GM19467 (cell line): Measurements from ENCODE around the gene UGT1A3.
"Not testable (repeated sequence)": the region's sequence is repeated elsewhere in the genome, so short reads cannot be mapped to it uniquely, and the experiment has no call there.

Experiments
- ATAC-seq: cut with Tn5 transposase; IDR thresholded peaks from one replicate; pipeline ENCODE4 v1.9.1; 2021; ENCODE audit warnings: mild to moderate bottlenecking, moderate library complexity; ENCODE audit not compliant: unreplicated experiment

The UGT1A3 gene

DNA sequence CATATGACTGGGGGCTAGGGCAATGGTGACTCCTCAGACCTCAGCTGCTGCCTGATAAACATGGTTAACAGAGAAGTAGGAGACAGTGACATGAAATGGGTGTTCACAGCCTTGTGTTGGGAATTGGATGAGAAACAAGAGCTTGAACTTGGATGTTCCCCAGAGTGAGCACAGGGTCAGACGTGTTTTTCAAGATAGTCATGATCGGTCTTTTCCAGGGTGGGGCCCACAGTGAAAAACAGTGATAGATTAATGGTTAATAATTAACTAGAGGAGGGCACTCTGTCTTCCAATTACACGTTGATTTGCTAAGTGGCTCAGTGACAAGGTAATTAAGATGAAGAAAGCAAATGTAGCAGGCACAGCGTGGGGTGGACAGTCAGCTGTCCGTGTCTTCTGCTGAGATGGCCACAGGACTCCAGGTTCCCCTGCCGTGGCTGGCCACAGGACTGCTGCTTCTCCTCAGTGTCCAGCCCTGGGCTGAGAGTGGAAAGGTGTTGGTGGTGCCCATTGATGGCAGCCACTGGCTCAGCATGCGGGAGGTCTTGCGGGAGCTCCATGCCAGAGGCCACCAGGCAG is at the start of gene UGT1A3:
UGT1A3 (plus strand) TSS at position 320 of the 579 bp plus-strand sequence; CDS start at position 405, 85 bp downstream.
- ATAC-seq = no peak

DNA sequence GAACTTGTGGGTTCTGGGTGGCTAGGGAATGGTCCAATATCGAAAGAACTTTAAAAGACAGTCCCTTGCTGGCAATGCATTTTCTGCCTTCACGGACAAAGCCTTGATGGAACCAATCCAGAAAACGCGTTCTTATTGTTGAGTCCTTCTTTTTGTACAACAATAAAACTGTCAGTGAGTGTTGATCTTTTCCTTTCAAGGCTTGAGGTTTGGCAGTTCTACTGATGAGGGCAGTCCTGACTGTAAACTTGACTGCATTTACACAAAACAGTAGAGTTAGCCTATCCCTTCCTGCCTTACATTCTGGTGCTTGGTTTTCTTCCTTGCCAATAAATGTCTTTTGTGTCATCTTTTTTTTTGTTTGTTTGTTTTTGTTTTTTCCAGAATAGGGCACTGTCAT is 49.6 kb upstream of the UGT1A3 start:
- no peak for ATAC-seq

DNA sequence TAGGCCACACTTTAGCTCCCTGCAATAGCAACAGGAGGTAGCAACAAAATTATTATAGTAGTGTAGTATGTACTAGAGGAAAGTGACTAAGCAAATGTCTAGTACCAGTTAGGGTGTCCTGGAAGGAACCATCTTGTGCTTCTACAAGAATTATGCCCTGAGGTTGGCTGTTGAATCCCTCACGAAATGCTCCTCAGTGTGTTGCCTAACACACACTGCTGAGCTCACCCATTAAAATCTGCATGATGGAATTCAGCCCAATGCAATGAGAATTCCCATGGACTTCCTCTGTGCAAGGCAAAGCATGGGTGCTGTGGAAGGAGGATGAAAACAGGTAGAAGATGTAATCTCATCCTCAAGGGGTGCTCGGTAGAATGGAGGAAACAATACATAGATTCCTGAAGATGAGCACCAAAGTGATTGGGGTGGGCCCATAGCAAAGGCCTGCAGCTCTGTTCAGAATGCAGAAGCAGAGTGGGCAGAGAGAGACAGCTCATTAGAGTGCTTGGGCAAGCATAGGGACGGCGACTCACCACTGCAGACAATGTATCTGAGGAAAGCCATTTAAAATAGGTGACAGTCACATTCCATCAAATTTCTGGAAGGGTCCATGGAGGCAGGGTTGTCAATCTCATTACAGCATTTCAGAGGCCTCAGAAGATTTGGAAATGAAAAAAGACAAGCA is 48.3 kb upstream of the UGT1A3 start:
- ATAC-seq = no peak

DNA sequence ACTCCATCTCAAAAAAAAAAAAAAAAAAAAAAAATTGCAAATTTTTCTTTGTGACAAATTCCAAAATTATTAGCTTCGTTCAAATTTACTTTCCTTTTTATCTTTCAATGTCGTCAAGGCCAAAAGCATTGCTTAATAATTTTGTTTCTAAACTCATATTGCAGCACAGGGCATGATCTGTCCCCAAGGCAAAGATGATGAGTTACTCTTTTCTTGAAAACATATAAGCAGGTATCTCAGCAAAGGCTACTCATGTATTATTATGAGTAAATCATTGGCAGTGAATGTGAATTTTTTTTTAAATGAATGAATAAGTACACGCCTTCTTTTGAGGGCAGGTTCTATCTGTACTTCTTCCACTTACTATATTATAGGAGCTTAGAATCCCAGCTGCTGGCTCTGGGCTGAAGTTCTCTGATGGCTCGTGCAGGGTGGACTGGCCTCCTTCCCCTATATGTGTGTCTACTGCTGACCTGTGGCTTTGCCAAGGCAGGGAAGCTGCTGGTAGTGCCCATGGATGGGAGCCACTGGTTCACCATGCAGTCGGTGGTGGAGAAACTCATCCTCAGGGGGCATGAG is 47.2 kb upstream of the UGT1A3 start, which contains the start of gene UGT1A7:
UGT1A7 (plus strand) TSS at position 381 of the 579 bp plus-strand sequence; CDS start at position 418, 37 bp downstream.
- ATAC-seq = no peak

DNA sequence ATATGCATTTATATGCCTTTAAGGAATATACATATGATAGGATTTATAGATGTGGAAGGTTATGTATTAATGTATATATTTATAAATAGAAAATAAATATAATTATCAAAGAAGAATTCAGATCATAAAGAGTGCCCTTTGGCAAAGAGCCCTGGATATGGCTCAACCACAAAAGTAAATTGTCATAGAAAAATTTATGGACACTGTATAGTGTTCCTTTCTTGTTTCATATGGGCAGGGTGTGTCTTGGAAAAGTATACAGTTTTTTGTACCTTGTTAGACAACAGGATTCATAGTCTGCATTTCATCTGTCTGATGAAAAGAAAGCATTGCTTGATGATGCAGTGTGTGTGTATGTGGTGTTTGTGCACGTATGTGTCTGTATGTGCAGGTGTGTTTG is 44.2 kb upstream of the UGT1A3 start:
- ATAC-seq = no peak

DNA sequence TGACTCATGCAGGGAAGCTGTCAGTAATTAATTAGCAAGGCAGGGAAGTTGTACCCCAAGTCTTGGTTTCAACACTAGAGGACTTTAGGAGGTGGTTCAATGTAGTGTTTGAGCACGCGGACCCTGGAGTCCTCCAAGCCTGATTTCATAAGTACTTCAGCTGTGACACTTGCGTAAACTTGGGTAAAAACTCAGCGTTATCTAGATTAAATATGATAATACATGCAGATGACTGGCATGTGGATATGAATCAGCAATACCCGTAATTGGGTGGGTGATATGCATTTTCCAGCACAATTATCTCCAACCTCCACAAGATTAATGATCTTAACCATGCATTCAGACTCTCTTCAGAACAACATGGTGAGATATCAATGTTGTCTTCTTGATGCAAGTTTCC is 41.9 kb upstream of the UGT1A3 start:
- no peak for ATAC-seq

DNA sequence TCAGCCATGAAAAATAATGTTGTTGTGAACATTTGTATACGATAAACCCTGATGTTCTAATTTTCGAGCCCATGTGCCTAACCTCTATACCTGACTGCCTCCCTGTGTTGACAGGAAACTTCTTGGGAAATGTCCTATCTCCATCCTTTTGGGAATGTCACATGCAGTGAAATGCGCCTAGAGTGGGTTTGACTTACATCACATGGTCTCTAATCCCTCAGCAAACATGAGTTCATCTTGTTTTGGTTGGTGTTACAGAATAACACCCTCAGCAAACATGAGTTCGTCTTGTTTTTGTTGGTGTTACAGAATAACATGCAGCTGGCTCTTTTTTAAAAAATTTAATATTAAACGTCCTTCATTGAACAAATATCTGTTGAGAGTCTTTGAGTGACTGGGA is 40.5 kb upstream of the UGT1A3 start:
- ATAC-seq = no peak

DNA sequence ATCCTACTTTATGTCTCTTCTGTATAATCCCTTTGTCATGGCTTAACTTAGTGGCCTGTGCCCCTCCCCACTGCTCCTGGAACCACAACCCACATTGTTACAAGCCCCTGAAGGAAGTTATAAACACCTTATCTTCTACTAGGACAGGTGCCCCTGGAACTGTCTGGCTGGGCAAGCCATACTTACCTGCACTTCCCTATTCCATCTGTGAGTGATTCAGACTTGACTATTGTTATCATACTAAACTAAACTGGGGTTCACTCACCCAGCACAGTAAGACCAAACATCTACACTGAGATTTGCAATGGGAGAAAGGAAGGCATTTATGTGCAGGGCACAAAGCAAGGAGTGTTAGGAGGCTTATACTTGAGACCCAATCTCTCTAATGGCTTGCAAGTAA is 39.8 kb upstream of the UGT1A3 start:
- no peak for ATAC-seq

DNA sequence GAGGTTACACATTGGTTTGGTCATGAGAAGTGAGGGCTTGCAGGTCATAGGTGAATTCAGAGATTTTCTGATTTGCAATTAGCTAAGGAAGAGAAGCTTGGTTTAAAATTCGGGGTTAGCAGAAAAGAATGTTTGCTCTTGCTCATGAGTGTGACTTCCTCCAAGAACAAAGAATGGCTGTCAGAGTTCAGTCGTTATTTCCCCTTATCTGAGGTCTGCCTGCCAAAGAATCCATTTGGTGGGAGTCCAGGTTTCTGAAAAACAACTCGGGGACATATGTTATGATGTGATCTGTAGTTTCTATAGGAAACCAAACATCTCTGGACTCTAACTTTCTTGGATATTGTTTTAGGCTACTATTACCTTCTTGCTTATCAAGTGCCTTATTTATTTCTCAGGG is 39.3 kb upstream of the UGT1A3 start:
- ATAC-seq = no peak

DNA sequence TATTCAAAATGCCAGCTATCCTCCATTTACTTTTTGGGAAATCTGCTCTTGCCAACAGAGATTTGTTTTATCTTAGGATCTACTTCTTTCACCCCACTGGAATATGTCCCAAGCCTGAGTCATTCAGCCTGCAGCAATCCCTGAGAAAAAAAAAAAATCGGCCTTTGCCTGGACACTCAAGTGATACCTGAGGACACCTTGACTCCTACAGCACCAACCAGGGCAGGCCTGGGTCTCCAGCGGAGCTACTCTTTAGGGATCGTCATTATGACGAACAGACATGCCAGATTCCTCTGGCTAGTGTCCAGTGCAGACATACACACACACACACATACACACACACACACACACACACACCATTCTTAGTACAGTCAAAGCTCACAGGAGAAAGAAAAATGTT is 38.4 kb upstream of the UGT1A3 start:
- no peak for ATAC-seq

DNA sequence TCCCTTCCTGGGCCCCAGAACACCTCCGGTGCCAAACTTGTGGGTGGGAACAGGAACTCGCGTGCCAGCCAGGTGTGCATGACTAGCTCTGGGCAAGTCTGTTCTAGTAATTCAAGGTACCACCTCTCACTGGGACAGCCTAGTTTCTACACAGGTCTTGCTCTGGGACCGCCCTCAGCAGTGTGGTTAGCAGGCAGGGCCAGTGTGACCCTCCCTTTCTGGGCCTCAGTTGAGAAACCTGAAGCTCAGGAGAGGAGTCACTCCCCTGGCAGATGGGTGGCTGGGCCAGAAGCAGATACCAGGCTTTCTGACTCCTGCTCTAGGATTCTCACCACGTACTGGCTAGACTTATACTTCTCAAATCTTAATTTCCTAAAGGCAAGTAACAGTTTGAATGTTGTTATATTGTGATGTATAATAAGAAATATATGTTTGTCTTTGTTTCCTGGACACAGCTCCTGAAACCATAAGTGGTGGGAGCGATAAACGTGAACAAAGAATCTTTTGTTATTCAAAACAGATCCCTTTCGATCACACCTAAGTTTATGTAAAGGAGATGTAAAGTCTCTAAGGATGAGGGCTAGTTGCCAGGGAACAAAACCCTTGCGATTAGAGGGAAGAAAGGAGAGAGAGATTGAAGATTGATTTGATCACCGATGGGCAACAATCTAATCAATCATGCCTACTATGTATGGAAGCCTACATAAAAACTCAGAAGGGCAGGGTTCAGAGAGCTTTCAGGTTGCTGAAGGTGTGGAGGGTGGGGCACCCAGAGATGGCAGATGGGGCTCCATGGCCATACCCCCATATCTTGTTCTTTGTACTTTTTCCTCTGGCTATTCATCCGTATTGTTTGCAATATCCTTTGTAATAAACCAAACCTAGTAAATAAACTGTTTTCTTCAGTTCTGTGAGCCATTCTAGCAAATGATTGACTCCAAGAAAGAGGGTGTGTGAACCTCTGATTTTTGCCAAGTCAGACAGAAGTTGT is 37.1 kb upstream of the UGT1A3 start:
- ATAC-seq = no peak

DNA sequence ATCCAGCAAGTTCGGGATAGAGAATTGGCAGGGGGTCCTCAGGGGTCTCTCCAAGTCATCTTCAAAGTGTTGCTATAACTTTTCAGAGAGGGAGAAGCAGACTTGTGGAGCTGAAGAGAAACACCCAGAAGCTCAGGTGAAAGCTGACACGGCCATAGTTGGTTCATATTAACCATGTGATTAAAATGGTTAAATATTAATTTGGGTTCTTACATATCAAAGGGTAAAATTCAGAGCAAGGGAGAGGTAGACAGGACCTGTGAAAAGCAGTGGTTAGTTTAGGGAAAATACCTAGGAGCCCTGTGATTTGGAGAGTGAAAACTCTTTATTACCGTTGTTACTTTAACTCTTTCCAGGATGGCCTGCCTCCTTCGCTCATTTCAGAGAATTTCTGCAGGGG is 36.2 kb upstream of the UGT1A3 start, which contains the start of gene UGT1A6:
UGT1A6 (plus strand) TSS at position 243 of the 400 bp plus-strand sequence; CDS start at position 358, 115 bp downstream.
- ATAC-seq = no peak

DNA sequence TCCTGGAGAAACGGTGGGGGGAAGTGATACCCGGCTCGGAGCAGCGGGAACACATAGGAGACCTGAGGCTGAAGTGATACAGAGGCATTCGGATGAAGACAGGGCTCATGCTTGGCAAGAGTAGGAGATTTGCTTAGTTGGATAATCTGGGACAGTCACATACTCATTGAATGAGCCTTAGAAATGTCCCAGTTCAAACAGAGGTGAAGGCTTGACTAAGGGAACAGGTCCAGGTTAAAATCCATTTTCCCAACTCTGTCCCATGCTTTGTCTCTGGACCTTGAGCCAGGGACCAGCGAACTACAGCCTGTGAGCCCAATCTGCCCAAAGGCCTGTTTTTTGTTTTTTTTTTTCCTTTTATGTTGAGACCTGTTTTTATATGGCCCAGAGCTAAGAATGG is 34.9 kb upstream of the UGT1A3 start:
- no peak for ATAC-seq

DNA sequence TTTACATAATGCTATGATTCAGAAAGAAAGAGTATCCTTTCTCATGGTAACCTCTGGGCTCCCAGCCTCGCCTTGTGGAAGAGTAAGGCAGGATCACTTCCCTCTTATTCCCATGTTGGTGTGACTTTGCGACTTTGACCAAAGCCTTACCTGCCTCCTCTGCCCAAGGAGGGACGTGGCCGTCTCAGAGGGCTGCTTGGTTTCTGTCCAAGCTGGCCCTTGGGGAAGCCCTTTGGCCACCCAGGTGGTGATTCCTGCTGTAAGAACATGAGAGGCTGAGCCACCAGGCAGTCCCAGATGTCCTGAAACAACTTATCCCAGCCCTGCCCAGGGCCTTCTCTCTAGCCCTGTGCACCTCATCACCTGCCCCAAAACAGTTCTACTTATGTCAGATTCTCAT is 30.1 kb upstream of the UGT1A3 start:
- ATAC-seq = no peak

DNA sequence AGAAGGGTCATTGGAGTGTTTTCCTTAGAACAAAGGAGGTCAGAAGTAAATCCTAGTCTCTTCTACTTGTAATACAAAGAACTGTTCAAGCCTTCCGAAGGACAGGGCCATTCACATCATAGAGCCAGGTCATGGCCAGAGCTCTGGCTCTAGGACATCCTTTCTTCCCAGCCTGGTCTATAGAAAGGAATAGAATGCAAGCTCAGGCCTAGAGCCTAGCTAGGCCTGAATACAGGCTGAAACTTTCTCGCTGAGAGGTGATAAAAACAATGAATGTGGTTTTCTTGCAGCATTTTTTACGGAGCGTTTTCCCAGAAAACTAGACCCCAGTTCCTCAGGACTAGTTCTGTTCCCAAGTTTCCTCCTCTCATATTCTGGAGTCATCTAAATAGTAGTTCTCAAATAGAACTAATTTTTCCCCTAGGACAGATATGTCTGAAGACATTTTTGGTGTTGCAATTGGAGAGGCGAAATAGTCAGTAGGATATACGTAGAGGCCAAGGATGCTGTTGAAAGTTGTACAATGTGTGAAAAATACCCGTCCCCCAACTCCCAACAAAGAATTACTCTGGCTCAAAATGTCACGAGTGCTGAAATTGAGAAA is 29.3 kb upstream of the UGT1A3 start:
- no peak for ATAC-seq

DNA sequence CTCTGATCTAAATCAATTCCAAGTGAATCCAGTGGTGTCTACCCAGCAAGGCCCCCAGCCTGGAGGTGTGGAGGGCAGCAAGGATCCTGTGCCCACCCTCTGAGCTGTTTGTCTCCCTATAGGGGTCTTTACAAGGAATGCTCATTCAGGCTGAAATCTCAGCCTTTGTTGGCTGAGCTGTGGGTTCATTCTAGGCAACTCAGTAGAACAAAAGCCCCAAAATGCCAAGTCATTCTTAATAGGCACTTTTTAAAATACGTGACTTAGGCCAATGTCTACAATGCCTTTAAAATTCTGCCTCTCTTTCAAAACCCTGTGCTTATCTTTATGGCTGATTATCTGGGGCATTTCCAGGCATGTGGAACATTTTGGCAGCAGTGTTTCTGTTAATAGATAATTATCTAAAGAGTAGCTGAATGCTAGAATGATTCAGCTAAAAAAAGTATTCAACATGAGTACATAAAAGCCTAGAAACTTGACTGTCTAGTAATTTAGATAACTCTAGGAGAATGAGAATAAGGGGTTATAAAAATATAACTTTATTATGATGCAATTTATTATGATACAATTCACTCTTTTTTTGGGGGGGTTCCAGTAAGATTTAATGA is 28.7 kb upstream of the UGT1A3 start:
- ATAC-seq = no peak

DNA sequence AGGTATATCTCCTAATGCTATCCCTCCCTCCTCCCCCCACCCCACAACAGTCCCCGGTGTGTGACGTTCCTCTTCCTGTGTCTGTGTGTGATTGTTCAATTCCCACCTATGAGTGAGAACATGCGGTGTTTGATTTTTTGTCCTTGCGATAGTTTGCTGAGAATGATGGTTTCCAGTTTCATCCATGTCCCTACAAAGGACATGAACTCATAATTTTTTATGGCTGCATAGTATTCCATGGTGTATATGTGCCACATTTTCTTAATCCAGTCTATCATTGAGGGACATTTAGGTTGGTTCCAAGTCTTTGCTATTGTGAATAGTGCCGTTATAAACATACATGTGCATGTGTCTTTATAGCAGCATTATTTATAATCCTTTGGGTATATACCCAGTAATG is 28.0 kb upstream of the UGT1A3 start:
- ATAC-seq = not testable (repeated sequence)

DNA sequence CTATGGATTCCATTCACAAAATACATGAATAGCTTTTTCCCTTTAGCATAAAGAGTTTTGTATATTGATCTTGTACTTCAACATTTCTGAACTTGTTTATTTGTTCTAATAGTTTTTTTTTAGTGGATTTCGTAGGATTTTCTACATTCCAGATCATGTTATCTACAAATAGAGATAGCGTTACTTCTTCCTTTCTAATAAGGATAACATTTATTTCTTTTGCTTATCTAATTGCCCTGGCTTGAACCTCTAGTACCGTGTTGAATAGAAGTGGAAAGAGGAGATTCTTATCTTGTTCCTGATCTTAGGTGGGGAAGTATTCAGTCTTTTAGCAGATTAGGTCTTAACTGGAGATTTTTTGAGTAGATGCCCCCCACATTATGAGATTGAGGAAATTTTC is 26.6 kb upstream of the UGT1A3 start:
- no peak for ATAC-seq

DNA sequence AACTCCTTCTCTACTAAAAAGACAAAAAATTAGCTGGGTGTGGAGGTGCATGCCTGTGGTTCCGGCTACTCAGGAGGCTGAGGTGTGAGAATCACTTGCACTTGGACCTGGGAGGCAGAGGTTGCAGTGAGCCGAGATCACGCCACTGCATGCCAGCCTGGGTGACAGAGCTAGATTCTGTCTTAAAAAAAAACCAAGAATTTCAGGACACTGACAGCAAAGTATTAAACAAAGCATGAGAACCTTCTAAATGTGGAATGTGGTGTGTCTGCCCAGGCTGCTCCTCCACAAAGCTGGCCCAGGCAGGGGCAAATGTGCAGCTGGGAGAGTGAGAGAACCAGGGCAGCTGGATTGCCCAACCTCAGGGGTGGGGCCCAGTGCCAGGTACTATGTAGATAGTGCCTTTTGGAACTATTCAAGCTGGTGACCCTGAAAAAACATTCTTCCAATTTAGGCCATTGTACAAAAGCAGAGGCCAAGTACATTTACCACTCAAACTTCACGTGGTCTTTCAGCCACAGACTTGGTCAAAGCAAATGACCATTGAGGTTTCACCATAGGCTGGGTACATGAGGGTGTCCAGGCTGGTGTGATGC is 22.8 kb upstream of the UGT1A3 start:
- ATAC-seq = no peak

DNA sequence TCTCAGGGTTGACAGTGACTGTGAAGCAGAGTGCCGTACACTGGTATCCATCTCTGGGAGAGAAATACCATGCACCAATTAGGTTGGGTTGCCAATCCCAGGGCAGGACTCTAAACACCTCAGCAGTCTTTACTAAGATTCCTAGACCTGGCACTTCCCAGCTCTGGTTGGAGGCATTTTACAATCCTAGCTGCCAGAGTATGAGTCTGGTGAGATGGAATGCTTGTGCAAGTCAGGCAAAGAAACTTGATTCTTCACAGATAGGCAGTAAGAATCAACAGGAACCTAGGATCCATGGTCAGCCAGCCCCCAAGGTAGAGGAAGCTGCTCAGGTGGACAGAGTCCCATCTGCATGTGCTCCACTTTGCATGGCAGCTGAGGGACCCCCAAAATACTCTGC is 22.1 kb upstream of the UGT1A3 start:
- no peak for ATAC-seq
